Measurements from ENCODE around the gene ZDHHC7. TPM values are rescaled to one million over a fixed set of nuclear protein-coding genes. Genes with fewer than 3 reads are reported as not detected.

Gene ZDHHC7
- total and polyA plus RNA-seq, 9 of the 15 experiments (the other 6 are each of a cell fraction or from before 2014, with no cell fraction given) = 1.7 to 49.7 (median 37.4) TPM

DNA sequence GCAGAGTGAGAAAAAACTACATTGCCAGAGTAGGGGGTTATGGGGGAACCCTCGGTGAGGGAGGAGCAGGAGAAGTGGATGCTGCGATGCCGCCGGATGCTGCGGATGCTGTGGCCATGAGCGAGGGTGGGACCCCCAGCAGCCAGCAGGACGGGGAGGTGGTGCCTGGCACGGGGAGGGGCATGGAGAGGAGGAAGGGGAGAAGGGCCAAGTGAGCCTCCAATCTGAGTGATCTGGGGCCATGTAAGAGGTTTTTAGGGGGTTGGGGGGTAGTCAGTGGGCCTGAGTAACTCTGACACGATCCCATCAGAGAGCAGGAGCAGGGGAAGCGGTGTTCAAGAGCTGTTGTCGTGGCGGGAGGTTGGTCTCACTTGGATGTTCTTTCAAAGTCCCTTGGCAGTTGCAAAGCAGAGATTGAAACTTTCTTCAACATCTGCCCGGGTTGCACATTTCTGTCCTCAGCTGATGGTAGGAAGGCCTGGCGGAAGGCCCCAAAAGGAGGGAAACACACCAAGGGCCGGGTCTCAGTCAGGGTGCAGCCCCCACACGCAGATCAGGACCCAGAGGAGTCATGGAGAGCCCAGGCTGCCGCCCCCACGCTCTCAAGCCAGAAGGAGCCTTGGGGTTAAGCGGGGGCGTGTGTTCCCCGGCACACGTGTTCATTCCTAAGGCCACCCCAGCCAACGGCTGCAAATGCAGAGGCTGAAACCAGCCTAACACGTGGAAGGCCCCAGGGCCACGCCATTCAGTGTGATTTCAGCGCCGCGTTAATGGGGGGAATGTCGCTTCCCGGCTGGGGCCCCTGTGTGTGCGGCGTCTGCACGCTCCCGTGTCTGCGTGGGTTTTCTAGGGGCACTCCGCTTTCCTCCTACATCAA, 81.7 kb downstream of the ZDHHC7 start (continued):
- TF ChIP-seq, protein P1, sequence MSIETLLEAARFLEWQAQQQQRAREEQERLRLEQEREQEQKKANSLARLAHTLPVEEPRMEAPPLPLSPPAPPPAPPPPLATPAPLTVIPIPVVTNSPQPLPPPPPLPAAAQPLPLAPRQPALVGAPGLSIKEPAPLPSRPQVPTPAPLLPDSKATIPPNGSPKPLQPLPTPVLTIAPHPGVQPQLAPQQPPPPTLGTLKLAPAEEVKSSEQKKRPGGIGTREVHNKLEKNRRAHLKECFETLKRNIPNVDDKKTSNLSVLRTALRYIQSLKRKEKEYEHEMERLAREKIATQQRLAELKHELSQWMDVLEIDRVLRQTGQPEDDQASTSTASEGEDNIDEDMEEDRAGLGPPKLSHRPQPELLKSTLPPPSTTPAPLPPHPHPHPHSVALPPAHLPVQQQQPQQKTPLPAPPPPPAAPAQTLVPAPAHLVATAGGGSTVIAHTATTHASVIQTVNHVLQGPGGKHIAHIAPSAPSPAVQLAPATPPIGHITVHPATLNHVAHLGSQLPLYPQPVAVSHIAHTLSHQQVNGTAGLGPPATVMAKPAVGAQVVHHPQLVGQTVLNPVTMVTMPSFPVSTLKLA (conservative IDR thresholded peaks at IDR 0.05) = peak; percentile 82 to 90
- TF ChIP-seq MAZ (CRISPR knock-in tag; conservative IDR thresholded peaks at IDR 0.05 in 1 of 2, IDR thresholded peaks at IDR 0.05 in 1 of 2) = no peak
- TF ChIP-seq, protein P2, sequence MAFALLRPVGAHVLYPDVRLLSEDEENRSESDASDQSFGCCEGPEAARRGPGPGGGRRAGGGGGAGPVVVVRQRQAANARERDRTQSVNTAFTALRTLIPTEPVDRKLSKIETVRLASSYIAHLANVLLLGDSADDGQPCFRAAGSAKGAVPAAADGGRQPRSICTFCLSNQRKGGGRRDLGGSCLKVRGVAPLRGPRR (CRISPR knock-in tag; IDR thresholded peaks at IDR 0.05) = no peak
- TF ChIP-seq NCOR1 (IDR thresholded peaks at IDR 0.05) = no peak
- TF ChIP-seq SETDB1 (IDR thresholded peaks at IDR 0.05; ENCODE audit: low read length) = no peak
- no peak for TF ChIP-seq PRMT5 (CRISPR knock-in tag; IDR thresholded peaks at IDR 0.05)
- no peak; the same call in 1 of the 2 replicates for TF ChIP-seq EP400 (IDR thresholded peaks at IDR 0.05)
- TF ChIP-seq, protein P3, sequence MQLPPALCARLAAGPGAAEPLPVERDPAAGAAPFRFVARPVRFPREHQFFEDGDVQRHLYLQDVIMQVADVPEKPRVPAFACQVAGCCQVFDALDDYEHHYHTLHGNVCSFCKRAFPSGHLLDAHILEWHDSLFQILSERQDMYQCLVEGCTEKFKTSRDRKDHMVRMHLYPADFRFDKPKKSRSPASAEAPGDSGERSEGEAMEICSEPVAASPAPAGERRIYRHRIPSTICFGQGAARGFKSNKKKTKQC (CRISPR knock-in tag; IDR thresholded peaks at IDR 0.05) = peak; percentile 96
- TF ChIP-seq, protein P4, sequence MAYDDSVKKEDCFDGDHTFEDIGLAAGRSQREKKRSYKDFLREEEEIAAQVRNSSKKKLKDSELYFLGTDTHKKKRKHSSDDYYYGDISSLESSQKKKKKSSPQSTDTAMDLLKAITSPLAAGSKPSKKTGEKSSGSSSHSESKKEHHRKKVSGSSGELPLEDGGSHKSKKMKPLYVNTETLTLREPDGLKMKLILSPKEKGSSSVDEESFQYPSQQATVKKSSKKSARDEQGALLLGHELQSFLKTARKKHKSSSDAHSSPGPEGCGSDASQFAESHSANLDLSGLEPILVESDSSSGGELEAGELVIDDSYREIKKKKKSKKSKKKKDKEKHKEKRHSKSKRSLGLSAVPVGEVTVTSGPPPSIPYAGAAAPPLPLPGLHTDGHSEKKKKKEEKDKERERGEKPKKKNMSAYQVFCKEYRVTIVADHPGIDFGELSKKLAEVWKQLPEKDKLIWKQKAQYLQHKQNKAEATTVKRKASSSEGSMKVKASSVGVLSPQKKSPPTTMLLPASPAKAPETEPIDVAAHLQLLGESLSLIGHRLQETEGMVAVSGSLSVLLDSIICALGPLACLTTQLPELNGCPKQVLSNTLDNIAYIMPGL (CRISPR knock-in tag; IDR thresholded peaks at IDR 0.05) = no peak
- TF ChIP-seq PHF21A (IDR thresholded peaks at IDR 0.05; ENCODE audit: borderline replicate concordance, low read depth) = no peak
- TF ChIP-seq, protein P5, sequence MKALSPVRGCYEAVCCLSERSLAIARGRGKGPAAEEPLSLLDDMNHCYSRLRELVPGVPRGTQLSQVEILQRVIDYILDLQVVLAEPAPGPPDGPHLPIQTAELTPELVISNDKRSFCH (CRISPR knock-in tag; IDR thresholded peaks at IDR 0.05) = no peak
- TF ChIP-seq, protein P5 (tag; IDR thresholded peaks at IDR 0.05) = no peak
- TF ChIP-seq ZC3H4 (CRISPR knock-in tag; IDR thresholded peaks at IDR 0.05; ENCODE audit: borderline replicate concordance) = no peak
- TF ChIP-seq SAFB2 (IDR thresholded peaks at IDR 0.05; ENCODE audit: borderline replicate concordance, low read depth, low read length, severe bottlenecking) = no peak
- no peak for TF ChIP-seq ZNF121 (CRISPR knock-in tag; conservative IDR thresholded peaks at IDR 0.05)
- TF ChIP-seq, protein P6, sequence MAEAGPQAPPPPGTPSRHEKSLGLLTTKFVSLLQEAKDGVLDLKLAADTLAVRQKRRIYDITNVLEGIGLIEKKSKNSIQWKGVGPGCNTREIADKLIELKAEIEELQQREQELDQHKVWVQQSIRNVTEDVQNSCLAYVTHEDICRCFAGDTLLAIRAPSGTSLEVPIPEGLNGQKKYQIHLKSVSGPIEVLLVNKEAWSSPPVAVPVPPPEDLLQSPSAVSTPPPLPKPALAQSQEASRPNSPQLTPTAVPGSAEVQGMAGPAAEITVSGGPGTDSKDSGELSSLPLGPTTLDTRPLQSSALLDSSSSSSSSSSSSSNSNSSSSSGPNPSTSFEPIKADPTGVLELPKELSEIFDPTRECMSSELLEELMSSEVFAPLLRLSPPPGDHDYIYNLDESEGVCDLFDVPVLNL (CRISPR knock-in tag; IDR thresholded peaks at IDR 0.05; ENCODE audit: low read depth) = peak; percentile 71; the same call in 1 of the 2 replicates

Data from K562 (cell line).